GM19351 (cell line): ENCODE measurements around the gene TUBA1C.
"Not testable (repeated sequence)": the region's sequence is repeated elsewhere in the genome, so short reads cannot be mapped to it uniquely, and the experiment has no call there.

Source experiments
- ATAC-seq: cut with Tn5 transposase; IDR thresholded peaks from one replicate; pipeline ENCODE4 v1.9.1; 2021; ENCODE audit warnings: mild to moderate bottlenecking, moderate library complexity; ENCODE audit not compliant: unreplicated experiment

The TUBA1C gene

DNA sequence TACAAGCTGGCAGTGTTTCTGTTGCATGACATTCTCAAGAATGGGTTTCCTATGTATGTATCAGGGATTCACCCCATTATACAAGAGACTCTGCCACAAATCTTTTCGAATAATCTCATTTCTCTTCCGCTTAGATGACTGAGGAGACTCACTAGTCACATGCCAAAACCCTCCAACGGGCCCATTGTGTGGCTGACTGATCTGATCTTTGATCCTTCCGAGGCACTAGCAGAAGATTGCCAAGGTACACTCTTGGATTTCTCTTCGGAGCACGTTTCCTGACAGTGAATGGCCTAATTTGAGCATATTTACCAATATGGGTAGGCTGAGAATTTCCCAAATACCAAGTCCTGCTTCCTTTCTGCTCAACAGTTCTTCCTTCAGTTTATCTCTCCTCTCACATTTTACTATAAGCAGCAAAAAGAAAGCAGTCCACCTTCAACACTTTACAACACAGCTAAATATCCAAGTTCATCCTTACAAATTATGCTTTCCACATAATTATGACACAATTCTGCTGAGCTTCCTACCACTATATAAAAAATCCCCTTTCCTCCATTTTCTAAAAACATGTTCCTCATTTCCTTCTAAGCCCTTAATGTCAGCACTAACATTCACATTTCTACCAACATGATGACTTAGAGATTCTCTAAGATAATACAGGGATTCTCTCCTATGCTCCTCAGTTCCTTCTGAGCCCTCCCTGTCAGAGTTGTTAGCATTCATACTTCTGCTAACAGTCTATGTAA lies 41.1 kb downstream of the TUBA1C start:
- ATAC-seq = no peak

DNA sequence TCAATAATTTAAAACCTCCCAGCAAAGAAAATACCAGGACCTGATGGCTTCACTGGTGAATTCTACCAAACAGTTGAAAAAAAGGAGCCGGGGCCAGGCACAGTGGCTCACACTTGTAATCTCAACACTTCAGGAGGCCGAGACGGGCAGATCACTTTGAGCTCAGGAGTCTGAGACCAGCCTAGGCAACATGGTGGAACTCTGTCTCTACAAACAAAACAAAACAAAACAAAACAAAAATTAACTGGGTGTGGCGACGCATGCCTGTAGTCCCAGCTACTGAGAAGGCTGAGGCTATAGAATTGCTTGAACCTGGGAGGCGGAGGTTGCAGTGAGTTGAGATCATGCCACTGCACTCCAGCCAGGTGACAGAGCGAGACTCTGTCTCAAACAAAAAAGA lies 44.5 kb downstream of the TUBA1C start:
- no peak for ATAC-seq

DNA sequence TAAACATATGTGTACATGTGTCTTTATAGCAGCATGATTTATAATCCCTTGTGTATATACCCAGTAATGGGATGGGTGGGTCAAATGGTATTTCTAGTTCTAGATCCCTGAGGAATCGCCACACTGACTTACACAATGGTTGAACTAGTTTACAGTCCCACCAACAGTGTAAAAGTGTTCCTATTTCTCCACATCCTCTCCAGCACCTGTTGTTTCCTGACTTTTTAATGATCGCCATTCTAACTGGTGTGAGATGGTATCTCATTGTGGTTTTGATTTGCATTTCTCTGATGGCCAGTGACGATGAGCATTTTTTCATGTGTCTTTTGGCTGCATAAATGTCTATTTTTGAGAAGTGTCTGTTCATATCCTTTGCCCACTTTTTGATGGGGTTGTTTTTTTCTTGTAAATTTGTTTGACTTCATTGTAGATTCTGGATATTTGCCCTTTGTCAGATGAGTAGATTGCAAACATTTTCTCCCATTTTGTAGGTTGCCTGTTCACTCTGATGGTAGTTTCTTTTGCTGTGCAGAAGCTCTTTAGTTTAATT lies 45.6 kb downstream of the TUBA1C start:
- not testable (repeated sequence) for ATAC-seq

DNA sequence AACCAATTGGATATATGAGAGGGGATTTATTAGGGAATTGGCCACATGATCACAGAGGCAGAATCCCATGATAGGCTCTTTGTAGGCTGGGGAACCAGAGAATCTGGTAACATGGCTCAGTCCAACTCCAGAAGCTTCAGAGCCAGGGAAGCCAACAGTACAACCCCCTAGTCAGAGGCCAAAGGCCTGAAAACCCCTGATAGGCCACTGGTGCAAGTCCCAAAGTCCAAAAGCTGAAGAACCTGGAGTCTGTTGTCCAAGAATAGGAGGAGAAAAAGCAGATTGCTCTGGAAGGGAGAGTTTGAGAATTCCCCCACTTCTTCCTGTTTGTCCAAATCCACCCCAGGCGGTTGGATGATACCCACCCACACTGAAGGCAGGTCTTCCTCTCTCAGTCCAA lies 49.9 kb downstream of the TUBA1C start:
- ATAC-seq = no peak

DNA sequence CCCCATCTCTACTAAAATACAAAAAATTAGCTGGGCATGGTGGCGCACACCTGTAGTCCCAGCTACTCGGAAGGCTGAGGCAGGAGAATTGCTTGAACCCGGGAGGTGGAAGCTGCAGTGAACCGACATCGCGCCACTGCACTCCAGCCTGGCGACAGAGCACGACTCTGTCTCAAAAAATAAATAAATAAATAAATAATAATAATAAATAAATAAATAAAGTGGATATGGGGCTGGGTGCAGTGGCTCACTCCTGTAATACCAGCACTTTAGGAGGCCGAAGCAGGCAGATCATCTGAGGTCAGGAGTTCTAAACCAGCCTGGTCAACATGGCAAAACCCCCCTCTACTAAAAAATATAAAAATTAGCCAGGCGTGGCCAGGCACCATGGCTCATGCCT lies 52.2 kb downstream of the TUBA1C start:
- not testable (repeated sequence) for ATAC-seq

DNA sequence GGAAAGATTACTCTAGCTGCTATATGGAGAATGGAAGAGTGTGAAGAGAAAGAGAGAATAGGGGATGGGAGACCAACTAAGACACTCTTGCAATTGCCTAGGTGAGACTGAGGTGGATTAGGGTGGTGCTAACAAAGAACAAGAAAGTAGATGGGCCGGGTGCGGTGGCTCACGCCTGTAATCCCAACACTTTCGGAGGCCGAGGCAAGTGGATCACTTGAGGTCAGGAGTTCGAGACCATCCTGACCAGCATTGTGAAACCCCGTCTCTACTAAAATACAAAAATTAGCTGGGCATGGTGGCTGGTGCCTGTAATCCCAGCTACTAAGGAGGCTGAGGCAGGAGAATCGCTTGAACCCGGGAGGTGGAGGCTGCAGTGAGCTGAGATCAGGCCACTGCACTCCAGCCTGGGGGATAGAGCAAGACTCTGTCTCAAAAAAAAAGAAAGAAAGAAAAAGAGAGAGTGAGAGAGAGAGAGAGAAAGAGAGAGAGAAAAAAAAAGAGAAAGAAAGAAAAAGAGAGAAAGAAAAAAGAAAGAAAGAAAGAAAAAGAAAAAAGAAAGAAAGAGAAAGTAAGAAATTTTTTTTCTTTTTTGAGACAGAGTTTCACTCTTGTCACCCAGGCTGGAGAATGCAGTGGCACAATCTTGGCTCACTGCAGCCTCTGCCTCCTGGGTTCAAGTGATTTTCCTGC lies 55.7 kb downstream of the TUBA1C start:
- ATAC-seq = not testable (repeated sequence)

DNA sequence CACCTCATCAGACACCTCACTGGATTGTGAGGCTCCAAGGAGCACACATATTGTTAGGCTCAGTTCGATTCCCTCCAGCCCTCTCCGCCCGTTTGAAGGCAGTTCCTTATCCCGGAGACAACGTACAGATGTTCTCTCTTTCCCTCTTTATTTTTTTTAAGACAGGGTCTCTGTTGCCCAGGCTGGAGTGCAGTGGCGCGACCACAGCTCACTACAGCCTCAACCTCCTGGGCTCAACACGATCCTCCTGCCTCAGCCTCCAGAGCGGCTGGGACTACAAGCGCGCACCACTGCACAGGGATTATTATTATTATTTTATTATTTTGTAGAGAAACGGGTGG lies 57.5 kb downstream of the TUBA1C start:
- no peak for ATAC-seq

DNA sequence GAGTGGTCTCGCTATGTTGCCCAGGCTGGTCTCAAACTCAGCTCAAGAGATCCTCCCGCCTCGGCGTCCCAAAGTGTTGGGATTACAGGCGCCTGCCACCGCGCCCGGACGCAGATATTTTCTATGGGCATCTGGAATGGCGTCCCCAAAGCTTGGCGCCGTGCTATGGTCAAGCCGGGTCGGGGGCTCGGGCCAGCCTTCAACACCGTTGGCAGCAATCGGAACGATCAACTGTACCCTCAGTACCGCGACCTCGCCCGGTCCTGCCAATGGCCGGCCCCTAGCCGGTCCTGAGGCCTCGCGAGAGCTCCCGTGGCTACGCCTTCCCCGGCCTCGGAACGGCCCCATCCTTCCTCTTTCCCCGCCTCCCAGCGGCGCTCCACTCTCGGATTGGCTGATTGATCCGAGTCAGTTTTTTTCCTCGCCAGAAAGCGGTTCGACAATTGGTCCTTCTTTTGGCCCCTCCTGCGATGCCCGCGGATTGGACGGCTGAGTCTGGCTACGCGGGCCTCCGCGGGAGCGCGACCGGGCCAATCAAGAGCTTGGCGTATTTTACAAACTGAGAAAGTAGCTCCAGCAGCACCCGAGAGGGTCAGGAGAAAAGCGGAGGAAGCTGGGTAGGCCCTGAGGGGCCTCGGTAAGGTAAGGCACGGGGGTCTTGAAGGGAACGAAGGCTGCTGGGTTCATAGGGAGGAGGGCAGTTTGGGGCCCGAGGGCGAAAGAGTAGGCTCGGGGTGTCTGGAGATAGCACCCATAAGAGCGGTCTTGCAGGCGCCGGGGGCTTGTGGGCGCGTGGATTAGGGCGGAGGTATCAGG lies 58.0 kb downstream of the TUBA1C start, which contains the start of gene TROAP:
Gene TROAP, plus strand, starts transcription at position 548 of the 816 bp plus-strand sequence. CDS start 354 bp downstream, outside the sequence.
- peak; percentile 98 for ATAC-seq

DNA sequence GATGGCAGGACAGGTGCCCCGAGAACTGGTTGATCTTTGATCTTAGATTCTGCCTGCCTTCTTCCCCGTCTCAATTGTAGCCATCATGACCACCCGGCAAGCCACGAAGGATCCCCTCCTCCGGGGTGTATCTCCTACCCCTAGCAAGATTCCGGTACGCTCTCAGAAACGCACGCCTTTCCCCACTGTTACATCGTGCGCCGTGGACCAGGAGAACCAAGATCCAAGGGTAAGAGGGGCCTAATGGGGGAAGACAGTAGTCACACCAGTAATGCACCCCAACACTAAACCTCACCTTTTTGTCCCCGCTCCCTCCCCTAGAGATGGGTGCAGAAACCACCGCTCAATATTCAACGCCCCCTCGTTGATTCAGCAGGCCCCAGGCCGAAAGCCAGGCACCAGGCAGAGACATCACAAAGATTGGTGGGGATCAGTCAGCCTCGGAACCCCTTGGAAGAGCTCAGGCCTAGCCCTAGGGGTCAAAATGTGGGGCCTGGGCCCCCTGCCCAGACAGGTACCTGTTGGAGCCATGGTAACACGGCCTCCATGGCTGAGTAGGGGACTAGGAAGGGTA lies 58.7 kb downstream of the TUBA1C start:
- ATAC-seq = no peak
